Left lung (tissue), 10 donors: ENCODE measurements around the gene FTSJ1. TPM values are rescaled to one million over a fixed set of nuclear protein-coding genes. Genes with fewer than 3 reads are reported as not detected.
A peak's percentile ranks its signal among the peaks of the same experiment; 100 is the strongest.

Source experiments
- ATAC-seq: fragments of 200-7000 bp; cut with Tn5 transposase; one replicate; pipeline ENCODE4 v1.9.1; 2020; ENCODE audit warnings: moderate library complexity
- DNase-seq, 4 donors: peaks; one replicate each; pipeline ENCODE4 v3.0.0-alpha.2; 2013 to 2020
- H3K27ac ChIP-seq, 2 donors: fragments of 200-600 bp; sonication (generic) in 1 of 2; one replicate each; pipeline versions ENCODE4 v1.5.0 to v1.8.0; 2020 to 2021
- H3K27me3 ChIP-seq, 2 donors: fragments of 200-600 bp; sonication (generic) in 1 of 2; one replicate each; pipeline versions ENCODE4 v1.5.0 to v1.8.0; 2020 to 2021
- H3K36me3 ChIP-seq, 2 donors: fragments of 200-600 bp; sonication (generic) in 1 of 2; one replicate each; pipeline versions ENCODE4 v1.5.0 to v1.8.0; 2020 to 2021
- H3K4me1 ChIP-seq, 2 donors: fragments of 200-600 bp; one replicate each; pipeline ENCODE4 v1.8.0; 2021
- H3K4me3 ChIP-seq, 2 donors: fragments of 200-600 bp; sonication (generic) in 1 of 2; one replicate each; pipeline versions ENCODE4 v1.5.0 to v1.8.0; 2020 to 2021; ENCODE audit warnings: mild to moderate bottlenecking in 1 of 2
- H3K9me3 ChIP-seq, 2 donors: fragments of 200-600 bp; sonication (generic) in 1 of 2; one replicate each; pipeline versions ENCODE4 v1.5.0 to v1.8.0; 2020 to 2021
- CTCF ChIP-seq, 2 donors: fragments of 200-600 bp; sonication (generic) in 1 of 2; IDR thresholded peaks; one replicate each; pipeline versions ENCODE4 v1.5.0 to v1.8.0; 2021; ENCODE audit warnings: antibody characterized with exemption in 2 of 2
- intact Hi-C, 2 donors: fragments of 100-400 bp; cut with DNase I; formaldehyde crosslinking; loops; one replicate each; pipeline versions ENCODE4 v1.11.2 to v1.14.2; 2022
- polyA plus RNA-seq, 6 donors: library from polyadenylated mRNA; unstranded; fragments of 120-200 nt; gene quantifications; one replicate each; pipeline ENCODE4 v1.2.1, GENCODE V29; 2013; ENCODE audit not compliant: insufficient read length in 6 of 6
- total RNA-seq, 2 donors: library from RNA; stranded (reverse); fragmentation: NEBNext Ultra II Directional; extraction: Animal tissue kit (Norgen Biotek cat#: 25700); gene quantifications; one replicate each; pipeline ENCODE4 v1.2.1, GENCODE V29; 2021
- donor health status: DM: no; HTN: yes; CAD: no.
- donor health status: DM: no; HTN: no; CAD: no.

The FTSJ1 gene
- total and polyA plus RNA-seq, 8 donors = 33.7 to 46.6 (median 38.8) TPM

- Histone ChIP-seq H3K27me3 (no peaks in the 10 kb centered on the region), H3K4me3 (no peak overlapping the region), H3K27ac (peak overlapping the region; percentile 30 to 63), H3K4me1 (no peaks in the 10 kb centered on the region), H3K36me3 (peaks cover 0 to 21% of the 10 kb centered on the region in 2 donors), H3K9me3 (no peaks in the 10 kb centered on the region)
- no peak for TF ChIP-seq CTCF (IDR thresholded peaks at IDR 0.05)
- ATAC-seq = peak; percentile 77
- DNase-seq = no peak
- intact Hi-C loops = no loop called here
These were observed 55.5 kb downstream of the FTSJ1 start for GRCh38 chrX:48531358-48531959.

GRCh38 chrX:48532161-48532560, 56.2 kb downstream of the FTSJ1 start:
- Histone ChIP-seq H3K27ac (peak overlapping the region; percentile 30 to 63), H3K9me3 (no peaks in the 10 kb centered on the region), H3K4me1 (no peaks in the 10 kb centered on the region), H3K36me3 (peaks cover 0 to 14% of the 10 kb centered on the region in 2 donors), H3K27me3 (no peaks in the 10 kb centered on the region), H3K4me3 (no peak overlapping the region)
- ATAC-seq = no peak
- no peak for TF ChIP-seq CTCF (IDR thresholded peaks at IDR 0.05)
- intact Hi-C loops = no loop called here
- DNase-seq = no peak

GRCh38 chrX:48533165-48533564, 57.2 kb downstream of the FTSJ1 start:
- no peak for TF ChIP-seq CTCF (IDR thresholded peaks at IDR 0.05)
- no peak overlapping the region for H3K27ac ChIP-seq
- no peaks in the 10 kb centered on the region for H3K9me3 ChIP-seq
- no peaks in the 10 kb centered on the region for H3K27me3 ChIP-seq
- H3K4me1 ChIP-seq = no peaks in the 10 kb centered on the region
- H3K36me3 ChIP-seq = peaks cover 0 to 4% of the 10 kb centered on the region in 2 donors
- H3K4me3 ChIP-seq = no peak overlapping the region
- ATAC-seq (no peak), DNase-seq (no peak)
- intact Hi-C loops = no loop called here

Other genes with a start within 250 kb of the FTSJ1 start
- not detected for gene SSX1, start 220.8 kb upstream of the FTSJ1 start, total RNA-seq
- not detected for gene SSX1, start 220.8 kb upstream of the FTSJ1 start, polyA plus RNA-seq
- gene SSX3, start 119.5 kb upstream of the FTSJ1 start, total RNA-seq = not detected
- gene SSX3, start 119.5 kb upstream of the FTSJ1 start, polyA plus RNA-seq = not detected
- not detected for gene SSX4, start 92.7 kb upstream of the FTSJ1 start, total RNA-seq
- gene SSX4, start 92.7 kb upstream of the FTSJ1 start, polyA plus RNA-seq = not detected
- gene SSX4B, start 64.2 kb upstream of the FTSJ1 start, total RNA-seq = not detected
- not detected for gene SSX4B, start 64.2 kb upstream of the FTSJ1 start, polyA plus RNA-seq
- 10 to 100 TPM; 21.2 to 70.7 TPM for gene SLC38A5, start 5.9 kb upstream of the FTSJ1 start, total RNA-seq
- gene SLC38A5, start 5.9 kb upstream of the FTSJ1 start, polyA plus RNA-seq = 10 to 100 TPM; 33.5 to 68.9 (median 38.6) TPM
- gene PORCN, start 32.8 kb downstream of the FTSJ1 start, total RNA-seq = 10 to 100 TPM in 1 of 2 donors, 1 to 10 TPM in 1; 8.4 to 12.2 TPM
- gene PORCN, start 32.8 kb downstream of the FTSJ1 start, polyA plus RNA-seq = 1 to 10 TPM; 6.7 to 9.9 (median 8.5) TPM
- gene EBP, start 45.6 kb downstream of the FTSJ1 start, total RNA-seq = 100 to 1,000 TPM in 1 of 2 donors, 10 to 100 TPM in 1; 74.2 to 200 TPM
- 10 to 100 TPM; 32.6 to 40.6 (median 33.4) TPM for gene EBP, start 45.6 kb downstream of the FTSJ1 start, polyA plus RNA-seq
- 10 to 100 TPM; 11.8 to 15.2 TPM for gene TBC1D25, start 63.5 kb downstream of the FTSJ1 start, total RNA-seq
- gene TBC1D25, start 63.5 kb downstream of the FTSJ1 start, polyA plus RNA-seq = 10 to 100 TPM in 2 of 6 donors, 1 to 10 TPM in 4; 8.7 to 10.9 (median 9.4) TPM
- gene RBM3, start 98.3 kb downstream of the FTSJ1 start, total RNA-seq = 100 to 1,000 TPM in 1 of 2 donors, 10 to 100 TPM in 1; 82.3 to 217 TPM
- 100 to 1,000 TPM; 350 to 454 (median 390) TPM for gene RBM3, start 98.3 kb downstream of the FTSJ1 start, polyA plus RNA-seq
- gene WDR13, start 121.3 kb downstream of the FTSJ1 start, total RNA-seq = 100 to 1,000 TPM; 108 to 114 TPM
- gene WDR13, start 121.3 kb downstream of the FTSJ1 start, polyA plus RNA-seq = 100 to 1,000 TPM in 5 of 6 donors, 10 to 100 TPM in 1; 97.5 to 145 (median 112) TPM
- 10 to 100 TPM; 16.4 to 49.1 TPM for gene WAS, start 207.6 kb downstream of the FTSJ1 start, total RNA-seq
- 1 to 10 TPM; 4.1 to 5.1 (median 4.3) TPM for gene WAS, start 207.6 kb downstream of the FTSJ1 start, polyA plus RNA-seq
- 1 to 10 TPM; 5.0 to 6.2 TPM for gene SUV39H1, start 220.5 kb downstream of the FTSJ1 start, total RNA-seq
- gene SUV39H1, start 220.5 kb downstream of the FTSJ1 start, polyA plus RNA-seq = 1 to 10 TPM; 6.0 to 8.4 (median 6.7) TPM